Activated CD4-positive, CD25-positive, alpha-beta regulatory T cell treated with anti-CD3 and anti-CD28 coated beads, Interleukin-2, amount 50 U/mL, for 16 hours (primary cell): ENCODE results near the gene EIF2B2.
"Not testable (repeated sequence)": the region's sequence is repeated elsewhere in the genome, so short reads cannot be mapped to it uniquely, and the experiment has no call there.

Experiments used
- DNase-seq: peaks from one replicate; pipeline ENCODE4 v3.0.0-alpha.2; 2020; ENCODE audit warnings: low read depth, low spot score

Gene EIF2B2

DNA sequence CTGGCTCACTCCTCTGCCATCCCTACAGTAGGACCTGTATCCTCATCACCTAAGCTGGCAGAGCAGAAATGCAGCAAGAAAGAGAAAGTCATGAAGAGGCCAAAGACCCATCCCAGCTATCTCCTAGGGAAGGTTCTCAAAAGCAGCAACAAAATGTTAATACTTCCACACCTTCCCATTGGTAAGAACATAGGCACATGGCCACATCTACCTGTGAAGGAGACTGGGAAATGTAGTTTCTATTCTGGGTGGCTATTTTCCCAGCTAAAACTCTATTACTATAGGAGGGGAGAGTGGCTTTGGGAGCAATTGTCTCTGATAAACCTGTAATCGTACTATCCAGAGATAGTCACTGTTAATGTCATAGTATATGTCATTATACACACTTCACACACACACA lies 13.7 kb upstream of the EIF2B2 start:
- no peak for DNase-seq

DNA sequence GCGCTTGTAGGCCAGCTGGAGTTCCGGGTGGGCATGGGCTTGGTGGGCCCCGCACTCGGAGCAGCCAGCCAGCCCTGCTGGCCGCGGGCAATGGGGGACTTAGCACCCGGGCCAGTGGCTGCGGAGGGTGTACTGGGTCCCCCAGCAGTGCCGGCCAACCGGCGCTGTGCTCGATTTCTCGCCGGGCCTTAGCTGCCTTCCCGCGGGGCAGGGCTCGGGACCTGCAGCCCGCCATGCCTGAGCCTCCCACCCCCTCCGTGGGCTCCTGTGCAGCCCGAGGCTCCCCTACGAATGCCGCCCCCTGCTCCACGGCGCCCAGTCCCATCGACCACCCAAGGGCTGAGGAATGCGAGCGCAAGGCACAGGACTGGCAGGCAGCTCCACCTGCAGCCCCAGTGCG lies 8.5 kb upstream of the EIF2B2 start:
- not testable (repeated sequence) for DNase-seq

DNA sequence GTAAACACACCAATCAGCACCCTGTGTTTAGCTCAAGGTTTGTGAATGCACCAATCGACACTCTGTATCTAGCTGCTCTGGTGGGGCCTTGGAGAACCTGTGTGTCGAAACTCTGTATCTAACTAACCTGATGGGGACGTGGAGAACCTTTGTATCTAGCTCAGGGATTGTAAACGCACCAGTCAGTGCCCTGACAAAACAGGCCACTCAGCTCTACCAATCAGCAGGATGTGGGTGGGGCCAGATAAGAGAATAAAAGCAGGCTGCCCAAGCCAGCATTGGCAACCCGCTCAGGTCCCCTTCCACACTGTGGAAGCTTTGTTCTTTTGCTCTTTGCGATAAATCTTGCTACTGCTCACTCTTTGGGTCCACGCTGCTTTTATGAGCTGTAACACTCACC lies 6.9 kb upstream of the EIF2B2 start:
- not testable (repeated sequence) for DNase-seq

DNA sequence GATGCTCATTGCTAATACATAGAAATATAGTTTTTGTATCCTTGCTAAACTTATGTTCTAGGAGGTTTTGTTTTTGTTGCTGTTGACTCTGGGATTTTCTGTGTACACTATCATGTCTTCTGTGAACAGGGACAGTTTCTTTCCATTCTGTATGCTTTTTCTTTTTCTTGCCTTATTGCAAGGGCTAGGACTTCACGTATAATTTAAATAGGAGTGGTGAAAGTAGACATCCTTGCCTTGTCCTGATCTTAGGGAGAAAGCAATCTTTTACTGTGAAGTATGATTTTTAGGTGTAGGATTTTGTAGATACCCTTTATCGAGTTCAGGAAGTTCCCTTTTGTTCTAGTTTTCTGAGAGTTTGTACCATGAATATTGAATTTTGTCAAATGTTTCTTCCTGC lies 1.5 kb upstream of the EIF2B2 start:
- DNase-seq = no peak

DNA sequence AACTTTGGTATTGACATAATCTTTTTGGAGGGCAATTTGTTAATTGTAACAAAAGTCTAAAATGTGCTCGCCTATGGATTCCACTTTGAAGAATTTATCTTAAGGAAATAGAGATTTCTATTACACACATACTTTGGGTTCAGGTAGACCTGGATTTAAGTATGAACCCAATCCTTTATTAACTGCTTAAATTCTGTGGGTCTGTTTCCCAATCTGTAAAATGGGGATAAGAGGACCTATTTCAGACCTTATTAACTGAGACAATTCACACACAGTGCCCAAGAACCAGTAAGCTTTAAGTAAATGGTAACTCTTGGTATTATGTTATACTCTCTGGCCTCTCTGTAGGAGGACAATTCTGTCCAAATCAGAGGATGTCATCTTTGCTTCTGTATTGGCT lies 822 bp upstream of the EIF2B2 start:
- DNase-seq = no peak

DNA sequence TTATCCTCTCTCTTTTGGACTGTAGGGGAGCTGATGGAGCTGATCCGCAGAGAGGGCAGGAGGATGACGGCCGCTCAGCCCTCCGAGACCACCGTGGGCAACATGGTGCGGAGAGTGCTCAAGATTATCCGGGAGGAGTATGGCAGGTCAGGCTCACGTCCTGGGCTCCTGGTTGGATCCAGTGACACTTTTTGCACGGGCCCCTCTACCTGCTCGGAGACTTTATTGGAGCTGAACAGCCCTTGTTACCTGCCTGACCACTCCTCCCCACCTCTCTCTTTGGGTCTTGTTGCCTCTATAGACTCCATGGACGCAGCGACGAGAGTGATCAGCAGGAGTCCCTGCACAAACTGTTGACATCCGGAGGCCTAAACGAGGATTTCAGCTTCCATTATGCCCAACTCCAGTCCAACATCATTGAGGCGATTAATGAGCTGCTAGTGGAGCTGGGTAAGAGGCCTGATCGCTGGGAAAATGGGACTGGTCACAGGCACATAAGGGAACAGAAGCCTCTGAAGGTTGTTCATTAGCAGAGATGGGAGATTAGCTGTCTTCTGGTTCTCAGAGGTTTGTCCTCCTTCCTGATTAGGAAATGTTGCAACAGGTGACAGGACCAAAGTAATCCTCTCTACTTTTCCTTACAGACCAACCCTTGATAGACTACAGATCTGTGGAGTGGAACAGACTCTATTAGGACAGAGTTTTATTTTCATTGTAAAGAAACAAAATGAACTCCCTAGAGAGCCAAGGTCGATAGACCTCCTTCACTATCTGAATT lies 718 bp downstream of the EIF2B2 start:
- DNase-seq = no peak

DNA sequence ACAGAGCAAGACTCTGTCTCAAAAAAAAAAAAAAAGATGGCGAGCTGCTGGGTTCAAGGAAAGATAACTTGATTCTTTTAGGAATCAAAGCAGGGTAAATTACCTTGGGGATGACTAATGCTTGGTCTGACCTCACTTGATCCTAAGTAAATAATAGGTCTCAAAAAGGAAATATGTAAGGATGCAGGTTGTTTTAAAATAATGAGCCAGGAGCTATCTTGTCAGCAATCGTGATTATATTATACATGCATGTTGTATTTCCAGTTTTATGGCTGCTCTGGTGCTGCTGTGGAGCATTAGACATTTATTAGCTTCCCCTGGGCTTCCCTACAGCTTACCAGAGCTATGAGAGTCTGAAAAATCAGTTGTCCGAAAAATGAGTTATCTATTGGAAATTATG lies 2.6 kb downstream of the EIF2B2 start:
- DNase-seq = no peak

DNA sequence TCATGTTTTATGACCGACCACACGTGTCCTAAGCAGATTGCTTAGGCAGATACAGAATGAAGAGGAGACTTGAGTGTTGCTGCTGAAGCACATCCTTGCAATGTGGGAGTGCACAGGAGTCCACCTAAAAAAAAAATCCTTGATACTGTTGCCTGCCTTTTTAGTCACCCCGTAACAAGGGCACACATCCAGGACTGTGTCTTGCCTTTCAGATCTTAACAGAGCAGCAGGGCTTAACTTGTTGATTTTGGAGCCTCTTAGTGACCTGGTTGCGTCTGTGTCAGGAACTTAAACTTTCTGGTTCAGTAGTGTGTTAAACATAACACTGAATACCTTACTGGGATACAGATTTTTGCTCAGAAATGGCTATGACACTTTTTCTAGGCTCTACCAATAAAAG lies 6.5 kb downstream of the EIF2B2 start:
- no peak for DNase-seq

DNA sequence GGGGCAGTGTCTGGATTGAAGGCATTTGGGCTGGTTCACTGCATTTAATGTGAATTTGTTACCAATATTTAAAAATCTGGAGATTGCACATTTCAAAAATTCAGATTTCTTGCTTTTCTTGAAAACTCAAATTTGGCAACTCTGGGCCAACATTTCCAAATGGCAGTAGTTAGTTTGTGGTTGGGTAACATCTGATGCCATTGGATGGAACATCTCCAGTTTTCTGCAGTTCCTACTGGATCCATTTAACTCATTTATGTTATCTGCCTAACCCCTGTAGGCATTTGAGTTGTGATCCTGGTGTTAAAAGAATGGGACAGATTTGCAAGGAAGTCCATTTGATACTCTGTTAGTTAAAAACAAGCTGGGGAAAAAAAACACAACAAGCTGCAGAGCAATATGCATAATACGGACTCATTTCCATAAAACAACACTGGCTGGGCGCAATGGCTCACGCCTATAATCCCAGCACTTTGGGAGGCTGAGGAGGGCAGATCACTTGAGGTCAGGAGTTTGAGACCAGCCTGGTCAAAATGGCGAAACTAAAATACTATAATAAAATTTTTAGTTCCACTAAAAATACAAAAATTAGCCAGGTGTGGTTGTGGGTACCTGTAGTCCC lies 7.9 kb downstream of the EIF2B2 start:
- DNase-seq = no peak

DNA sequence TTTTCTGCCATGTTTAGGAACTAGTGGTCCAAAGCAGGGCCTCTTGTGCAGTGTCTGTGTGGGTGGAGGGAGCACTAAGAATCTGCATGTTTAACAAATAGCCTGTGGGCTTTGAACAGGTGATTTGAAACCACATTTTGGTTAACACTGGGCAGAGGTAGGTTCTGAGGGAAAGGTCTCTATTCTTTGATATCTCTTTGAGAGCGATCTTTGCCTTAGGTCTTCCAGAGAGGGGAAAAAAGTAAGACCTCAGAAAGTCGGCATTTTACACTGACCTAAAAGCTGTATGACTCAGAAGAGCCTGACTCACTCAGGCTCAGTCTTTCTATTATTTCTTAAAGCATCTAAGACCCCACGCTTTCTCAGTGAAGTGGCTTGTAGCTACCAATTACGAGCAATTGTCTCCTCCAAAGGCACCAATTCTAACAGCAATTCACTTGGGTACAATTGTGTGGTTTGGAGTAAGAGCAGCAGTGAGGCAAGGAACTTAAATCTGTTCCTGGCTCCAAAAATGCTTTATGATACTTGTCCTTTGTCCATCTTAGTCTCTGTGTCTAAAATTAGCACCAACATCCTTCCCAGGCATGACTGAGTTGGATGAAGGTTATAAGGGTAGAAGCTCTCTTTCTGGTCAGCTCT lies 8.8 kb downstream of the EIF2B2 start:
- no peak for DNase-seq

DNA sequence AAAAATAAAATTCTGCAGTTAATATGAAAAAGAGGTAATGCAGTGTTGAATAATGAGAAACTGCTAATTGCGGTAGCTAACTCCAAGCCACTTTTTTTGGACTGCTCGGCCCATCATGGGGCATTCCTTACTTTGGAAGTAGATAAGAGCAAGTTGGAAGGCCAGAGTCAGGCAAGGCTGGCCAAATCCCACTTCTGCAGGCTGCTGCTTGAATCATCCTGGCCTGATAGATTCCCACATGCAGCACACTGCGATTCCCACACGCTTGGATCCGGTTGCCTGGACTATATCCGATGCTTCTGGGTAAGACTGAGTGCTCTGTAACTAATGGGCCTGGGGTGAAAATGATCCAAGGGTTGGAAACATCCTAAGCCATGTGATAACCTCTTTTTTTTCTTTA lies 10.6 kb downstream of the EIF2B2 start:
- DNase-seq = no peak

DNA sequence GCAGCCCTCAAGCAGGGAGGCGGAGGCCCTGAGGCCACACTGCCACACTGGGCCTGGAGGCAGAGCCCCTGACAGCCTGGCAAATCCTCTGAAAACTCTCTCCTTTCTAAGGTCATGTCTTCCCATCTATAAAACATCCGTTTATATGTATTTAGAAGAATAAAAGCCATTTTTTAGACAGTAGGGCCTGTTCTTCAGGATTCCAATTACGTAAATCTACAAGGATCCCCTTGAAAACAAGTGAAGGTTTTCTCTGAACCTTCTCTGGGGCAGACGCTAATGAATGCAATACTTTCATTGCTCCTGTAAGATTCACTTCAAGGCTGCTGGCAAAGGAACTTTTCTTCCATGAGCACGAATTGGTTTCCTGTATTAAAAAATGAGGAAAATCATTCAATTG lies 12.8 kb downstream of the EIF2B2 start:
- no peak for DNase-seq

DNA sequence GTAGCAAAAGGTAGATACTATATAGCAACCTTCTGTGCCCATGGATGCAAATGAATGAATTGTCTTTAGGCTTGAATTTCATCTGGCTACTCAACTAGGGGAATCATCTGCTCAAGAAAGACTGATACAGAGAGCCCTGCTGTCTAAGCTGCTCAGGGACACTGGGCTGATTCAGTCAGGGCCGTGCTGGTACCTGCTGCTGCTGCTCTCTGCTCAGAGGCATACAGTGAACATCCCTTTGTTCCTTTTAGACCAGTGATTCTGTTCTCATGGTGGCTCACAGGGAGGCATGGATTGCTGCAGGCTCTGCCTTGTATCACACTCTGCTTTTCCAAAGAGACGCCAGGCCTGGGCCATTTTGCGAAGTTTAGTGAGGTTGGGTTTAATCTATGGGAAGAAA lies 14.1 kb downstream of the EIF2B2 start:
- no peak for DNase-seq

DNA sequence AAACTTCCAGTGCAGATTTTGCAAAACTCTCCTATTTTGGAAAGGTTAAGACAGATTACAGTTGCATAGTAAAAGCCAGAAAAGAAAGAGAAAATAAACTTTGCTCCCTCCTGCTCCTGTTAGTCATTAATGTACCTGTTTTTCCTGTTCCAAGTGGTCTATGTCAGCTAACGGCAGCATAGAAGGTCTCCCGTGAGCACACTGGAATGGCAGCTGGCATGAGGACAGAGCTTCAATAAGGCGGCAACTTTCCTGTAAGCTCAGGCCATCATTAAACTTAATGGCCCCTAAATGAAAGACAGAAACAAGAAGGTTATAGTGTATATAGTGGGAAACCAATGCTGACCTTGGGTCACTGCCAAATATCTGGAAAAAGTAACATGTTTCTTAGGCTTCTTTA lies 16.0 kb downstream of the EIF2B2 start:
- DNase-seq = no peak

DNA sequence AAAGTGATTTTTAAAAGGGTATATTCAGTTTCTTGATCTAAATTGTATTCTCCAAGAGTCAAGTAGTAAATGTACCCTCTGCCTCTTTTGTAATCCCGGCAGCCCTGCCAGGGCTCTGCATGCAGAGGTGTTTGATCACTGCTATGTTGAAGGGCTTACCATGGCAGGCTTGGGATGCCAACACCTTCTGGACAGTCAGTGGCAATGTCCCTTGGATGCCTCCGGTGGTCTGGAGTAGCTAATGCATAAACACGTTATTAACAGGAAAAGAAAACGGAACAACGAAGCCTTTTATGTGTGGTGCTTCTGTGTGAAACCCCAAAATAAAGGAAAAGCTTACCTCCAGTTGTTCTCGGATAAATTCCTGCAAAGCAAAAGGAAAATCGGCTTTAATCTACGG lies 19.9 kb downstream of the EIF2B2 start:
- DNase-seq = no peak

DNA sequence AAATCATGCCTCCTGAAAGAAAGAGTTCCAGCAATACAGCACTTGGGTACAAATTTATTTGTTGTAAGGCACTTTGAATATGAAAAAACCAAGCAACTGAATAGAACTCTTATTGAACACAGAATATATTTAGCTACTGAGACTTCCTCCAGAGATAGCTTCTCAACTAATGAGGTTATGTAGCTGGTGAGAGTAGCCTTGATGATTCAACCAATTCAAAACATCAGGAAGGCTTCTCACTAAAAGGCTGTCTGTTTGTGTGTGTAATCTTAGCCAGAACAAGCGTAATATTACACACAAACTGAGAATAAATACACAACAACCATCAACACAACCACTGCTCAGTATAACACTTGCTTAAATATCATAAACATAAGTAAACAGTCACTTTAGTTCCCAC lies 20.4 kb downstream of the EIF2B2 start:
- no peak for DNase-seq

DNA sequence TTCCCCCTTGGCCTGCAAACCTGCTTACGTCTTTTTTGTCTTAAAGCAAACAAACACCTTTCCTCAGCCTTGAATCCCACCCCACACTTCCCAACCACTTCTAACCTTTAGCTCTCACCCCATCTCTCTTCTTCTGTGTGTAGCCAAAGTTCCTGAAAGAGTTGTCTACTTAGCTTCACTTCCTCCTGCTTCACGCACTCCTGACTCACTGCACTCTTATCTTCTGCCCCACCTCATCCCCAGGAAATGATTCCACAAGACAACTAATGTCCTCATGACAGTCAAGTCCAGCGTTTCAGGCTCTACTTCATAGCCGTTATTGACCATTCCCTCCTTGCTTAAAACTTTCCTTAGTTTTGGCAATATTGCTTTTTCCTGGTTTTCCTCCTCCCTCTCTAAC lies 22.4 kb downstream of the EIF2B2 start:
- DNase-seq = no peak

DNA sequence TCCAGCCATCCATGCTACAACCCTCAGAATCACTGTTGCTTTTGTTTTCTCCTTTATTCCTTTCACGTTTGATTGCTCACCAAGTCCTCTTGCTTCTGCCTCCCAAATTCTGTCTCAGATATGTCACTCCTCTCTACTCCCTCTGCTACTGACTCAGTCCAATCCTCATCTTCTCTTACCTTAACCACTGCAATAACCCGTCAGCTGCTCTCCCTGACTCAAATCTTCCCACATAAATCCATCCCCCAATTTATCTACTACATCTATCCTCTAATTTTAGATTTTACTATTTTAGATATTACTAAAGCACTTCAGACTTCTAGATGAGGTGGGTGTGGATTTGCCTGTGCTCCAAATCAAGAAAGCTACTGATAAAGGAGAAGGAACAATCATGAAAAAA lies 23.2 kb downstream of the EIF2B2 start:
- no peak for DNase-seq

DNA sequence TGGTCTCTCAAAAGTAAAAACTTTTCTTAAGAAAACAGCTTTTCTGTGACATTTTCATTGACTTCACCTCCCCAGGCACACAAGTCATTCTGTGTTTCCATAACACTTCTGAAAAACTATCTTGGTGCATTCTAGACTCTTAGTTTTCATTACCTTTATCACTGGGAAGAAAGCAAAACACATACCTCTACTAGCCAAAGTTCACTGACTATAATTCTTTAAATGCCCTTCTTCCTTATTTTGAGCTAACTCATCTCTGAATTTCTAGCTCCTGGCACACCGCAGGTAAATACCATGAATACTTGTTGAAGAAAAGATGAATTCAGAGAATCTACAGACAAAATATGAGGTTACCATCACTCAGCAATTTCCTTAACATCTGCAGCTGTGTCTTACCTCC lies 27.4 kb downstream of the EIF2B2 start:
- no peak for DNase-seq

DNA sequence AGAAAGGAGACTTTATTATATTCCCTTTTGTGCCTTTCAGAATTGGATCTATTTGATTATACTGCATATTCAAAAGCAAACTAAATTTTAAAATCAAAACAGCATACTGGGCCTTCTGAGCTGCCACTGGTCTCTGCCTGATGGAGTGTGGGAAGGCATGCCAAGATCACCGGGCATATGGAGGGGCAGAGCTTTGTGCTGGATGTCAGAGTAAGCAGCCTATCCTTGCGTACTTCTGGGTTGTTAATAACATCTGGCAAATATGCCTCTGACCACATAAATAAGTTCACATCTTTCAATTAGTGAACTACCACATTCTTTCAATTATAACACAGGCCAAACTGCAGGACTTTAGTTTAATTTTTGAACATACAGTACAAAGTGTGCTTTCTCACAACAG lies 30.2 kb downstream of the EIF2B2 start:
- DNase-seq = no peak

DNA sequence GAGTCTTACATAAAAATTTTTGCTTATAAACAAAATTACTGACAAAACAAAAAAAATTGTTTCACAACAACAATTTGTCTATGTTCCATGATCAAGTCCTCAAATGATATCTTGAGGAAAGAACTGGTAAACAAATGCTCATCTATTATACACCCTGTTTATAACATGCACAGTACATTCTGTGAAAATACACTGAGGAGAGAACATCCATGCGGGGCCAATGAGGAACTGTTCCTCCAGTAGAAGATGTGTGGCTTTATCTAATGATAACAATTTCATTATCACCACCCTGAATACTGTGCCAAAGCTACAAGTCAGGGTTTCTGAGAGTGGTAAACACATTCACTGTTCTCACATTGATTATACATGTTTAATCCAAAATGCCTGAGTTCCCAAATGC lies 37.8 kb downstream of the EIF2B2 start:
- no peak for DNase-seq

DNA sequence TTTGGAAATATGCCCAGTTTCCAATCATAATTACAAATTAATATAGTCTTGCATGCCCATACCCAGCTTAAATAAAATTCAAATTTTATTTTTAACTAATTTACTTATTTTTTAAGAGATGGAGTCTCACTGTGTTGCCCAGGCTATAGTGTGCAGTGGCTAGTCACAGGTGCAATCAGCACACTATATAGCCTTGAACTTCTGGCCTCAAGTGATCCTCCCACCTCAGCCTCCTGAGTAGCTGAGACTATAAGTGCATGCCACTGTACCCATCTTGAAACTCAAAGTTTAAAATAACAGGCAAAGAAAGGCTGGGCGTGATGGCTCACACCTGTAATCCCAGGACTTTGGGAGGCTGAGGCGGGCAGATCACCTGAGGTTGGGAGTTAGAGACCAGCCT lies 38.2 kb downstream of the EIF2B2 start:
- no peak for DNase-seq

DNA sequence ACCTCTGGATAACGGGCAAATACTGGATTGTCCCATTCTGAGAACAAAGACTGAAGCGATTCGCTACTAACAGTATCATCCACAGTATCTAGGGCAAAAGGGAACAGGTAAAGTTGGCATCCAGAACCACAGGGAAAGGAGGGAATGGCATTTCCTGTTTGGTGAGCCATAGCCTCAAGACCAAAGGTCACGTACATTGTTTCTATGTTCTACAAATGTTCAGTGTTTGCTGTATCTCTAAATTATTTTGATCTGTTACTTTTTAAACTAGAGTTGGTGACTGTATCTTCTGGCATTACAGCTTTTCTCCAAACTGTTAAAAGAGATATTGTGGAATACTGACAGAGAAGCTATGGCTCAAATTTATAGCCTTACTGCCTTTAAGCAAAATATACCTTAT lies 38.9 kb downstream of the EIF2B2 start:
- no peak for DNase-seq
